Tibial nerve (tissue), 4 donors: ENCODE measurements around the gene LRRC70.

Experiments used
- EP300 ChIP-seq, 2 donors: sonication (generic); formaldehyde crosslinking; IDR thresholded peaks; one replicate each; pipeline ENCODE4 v1.6.1; 2017; ENCODE audit warnings: antibody characterized with exemption in 2 of 2, mild to moderate bottlenecking in 1 of 2
- TF ChIP-seq, protein P1 (sequence below), 5 experiments: fragments of 200-600 bp in 3 of 5; fragments of 450-650 bp in 2 of 5; sonication (generic) in 3 of 5; IDR thresholded peaks; one replicate each; pipeline ENCODE4 v1.5.1; 2016 to 2019; ENCODE audit warnings: antibody characterized with exemption in 5 of 5, mild to moderate bottlenecking in 3 of 5, moderate library complexity in 2 of 5

DNA sequence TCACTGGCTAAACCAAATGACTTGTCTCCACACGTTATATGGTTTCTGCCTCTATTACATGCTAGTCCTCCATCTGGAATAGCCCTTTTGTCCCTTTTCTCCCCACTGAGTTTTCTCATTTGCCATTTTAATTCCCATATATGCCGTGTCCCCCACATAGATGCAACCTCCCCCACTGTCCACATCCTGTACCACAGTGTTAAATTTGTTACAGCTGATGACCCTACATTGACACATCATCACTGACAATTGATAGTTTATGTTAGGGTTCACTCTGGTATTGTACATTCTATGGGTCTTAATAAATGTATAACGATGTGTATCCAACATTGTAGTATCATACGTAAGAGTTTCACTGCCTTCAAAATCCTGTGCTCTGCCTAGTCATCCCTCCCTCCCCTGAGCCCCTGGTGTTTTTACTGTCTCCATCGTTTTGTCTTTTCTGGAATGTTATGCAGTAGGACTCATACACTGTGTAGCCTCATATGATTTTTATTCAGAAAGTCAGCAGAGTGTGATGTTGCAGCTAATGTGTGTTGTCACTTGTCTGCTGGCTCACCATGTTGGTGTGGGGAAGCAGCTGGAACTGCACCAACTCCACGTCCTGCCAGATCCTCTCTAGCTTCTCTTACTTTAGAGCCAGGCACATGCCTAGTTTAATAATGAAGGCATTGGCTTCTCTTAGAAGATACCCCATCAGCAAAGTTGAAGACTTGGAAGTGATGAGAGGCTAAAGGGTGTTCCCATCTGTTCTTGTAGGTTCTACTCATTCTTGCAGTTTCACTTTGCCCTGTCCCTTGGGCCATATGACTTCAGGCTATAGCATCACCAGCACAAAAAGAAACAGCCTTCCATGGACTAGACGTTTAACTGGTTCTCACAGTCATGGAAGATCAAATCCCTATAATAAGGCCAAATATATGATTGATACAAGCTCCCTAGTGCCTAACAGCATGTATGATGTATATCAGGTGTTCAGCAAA, 30.2 kb downstream of the LRRC70 start:
- TF ChIP-seq, protein P1, sequence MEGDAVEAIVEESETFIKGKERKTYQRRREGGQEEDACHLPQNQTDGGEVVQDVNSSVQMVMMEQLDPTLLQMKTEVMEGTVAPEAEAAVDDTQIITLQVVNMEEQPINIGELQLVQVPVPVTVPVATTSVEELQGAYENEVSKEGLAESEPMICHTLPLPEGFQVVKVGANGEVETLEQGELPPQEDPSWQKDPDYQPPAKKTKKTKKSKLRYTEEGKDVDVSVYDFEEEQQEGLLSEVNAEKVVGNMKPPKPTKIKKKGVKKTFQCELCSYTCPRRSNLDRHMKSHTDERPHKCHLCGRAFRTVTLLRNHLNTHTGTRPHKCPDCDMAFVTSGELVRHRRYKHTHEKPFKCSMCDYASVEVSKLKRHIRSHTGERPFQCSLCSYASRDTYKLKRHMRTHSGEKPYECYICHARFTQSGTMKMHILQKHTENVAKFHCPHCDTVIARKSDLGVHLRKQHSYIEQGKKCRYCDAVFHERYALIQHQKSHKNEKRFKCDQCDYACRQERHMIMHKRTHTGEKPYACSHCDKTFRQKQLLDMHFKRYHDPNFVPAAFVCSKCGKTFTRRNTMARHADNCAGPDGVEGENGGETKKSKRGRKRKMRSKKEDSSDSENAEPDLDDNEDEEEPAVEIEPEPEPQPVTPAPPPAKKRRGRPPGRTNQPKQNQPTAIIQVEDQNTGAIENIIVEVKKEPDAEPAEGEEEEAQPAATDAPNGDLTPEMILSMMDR (IDR thresholded peaks at IDR 0.05), result no peak
- no peak for TF ChIP-seq EP300 (IDR thresholded peaks at IDR 0.05)
